HL-60/S4 treated with phorbol 12-myristate 13-acetate at 8.2 ng/mL for 4 days and 3 days (cell line): Measurements from ENCODE around the gene DCTPP1.

ENCODE experiments used
- in situ Hi-C: fragments of 300-500 bp; cut with MboI; formaldehyde crosslinking; loops from 2 replicates; pipeline ENCODE4 v1.15.0; 2022; ENCODE audit warnings: low sequenced_read_pairs

Gene DCTPP1

DNA sequence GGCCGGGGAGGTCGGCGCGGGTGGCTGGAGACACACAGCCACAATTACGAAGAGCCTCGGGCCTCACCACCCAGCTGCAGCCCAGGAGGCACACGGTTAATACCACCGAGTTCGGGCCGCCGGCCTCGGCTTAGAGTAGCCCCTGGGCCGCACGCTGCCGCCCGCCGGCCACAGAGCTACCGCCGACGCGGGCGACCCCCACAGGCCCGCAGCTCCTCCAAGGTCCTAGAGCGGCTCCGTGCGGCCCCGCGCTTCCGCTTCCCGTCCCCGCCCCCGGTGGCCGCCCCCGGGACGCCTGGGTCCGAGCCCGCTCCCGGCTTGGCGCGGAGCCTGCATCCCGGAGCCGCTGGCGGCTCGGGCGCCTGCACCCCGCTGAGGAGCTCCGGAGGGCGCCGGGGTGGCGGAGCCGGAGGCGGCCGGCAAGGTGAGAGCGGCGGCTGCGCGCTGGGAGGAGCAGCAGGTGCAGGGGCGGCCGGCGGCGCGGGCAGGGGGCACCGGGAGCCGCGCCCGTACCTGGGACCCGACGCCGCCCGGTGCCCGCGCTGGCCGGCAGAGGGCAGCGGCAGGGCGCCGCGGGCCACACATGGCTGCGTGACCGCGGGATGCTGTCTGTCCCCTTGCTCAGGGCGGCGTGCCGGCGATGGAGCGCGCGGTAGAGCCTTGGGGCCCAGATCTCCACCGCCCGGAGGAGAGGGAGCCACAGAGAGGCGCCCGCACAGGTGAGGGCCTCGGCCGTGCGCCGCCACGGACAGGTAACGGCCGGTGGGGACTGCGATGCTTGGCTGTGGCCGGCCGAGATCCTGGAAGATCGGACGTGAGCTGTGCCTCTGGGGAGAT lies 34.5 kb downstream of the DCTPP1 start, which contains the start of gene ZNF48:
TSS of gene ZNF48 (plus strand) at position 266 of the 837 bp plus-strand sequence. CDS start at position 641, 375 bp downstream.
- in situ Hi-C loops, result no loop called here

DNA sequence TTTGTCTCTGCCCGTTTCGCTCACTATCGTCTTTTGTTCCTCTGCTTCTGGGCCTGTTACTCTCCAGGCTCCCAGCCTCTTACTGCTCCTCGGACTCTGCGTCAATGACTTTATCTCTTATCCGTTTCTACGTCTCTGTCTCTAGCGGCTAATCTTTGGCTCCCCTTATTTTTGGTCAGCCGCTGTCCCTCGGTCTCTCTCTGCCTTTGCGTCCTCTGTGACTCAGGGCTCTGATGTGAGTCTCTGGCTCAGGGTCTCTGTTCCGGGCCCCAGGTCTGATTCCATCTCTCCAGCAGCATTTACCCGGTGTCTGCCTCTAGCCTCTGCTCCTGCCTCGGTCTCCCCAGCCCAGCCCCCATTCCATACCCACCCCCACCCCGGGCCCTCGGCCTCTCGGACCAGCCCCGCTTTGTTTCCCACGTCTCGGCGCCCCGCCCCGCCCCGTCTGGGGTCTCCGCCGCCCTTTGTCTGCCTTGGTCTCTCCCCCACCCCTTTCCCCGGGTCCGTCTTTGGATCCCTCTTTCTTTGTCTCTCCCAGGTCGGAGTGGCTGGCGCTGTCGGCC lies 35.2 kb downstream of the DCTPP1 start:
- in situ Hi-C loops, result no loop called here

DNA sequence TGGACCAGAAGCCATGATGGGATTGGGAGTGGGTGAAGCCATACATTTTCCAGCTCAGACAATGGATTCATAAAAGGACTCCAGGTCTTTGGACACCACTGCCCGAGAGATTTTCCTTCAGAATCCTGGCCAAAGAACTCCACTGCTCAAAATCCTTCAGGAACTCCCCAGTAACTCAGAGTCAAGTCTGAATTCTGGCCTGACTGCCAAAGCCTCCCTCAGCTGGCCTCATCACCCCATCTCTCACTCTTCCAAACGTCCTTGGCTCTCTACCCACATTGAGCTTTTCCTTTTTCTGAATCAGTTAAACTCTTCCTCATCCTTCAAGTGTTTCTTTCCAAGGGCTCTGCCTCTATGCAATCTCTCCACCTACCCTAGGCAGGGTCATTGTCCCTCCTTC lies 46.3 kb downstream of the DCTPP1 start:
- in situ Hi-C loops, result no loop called here

DNA sequence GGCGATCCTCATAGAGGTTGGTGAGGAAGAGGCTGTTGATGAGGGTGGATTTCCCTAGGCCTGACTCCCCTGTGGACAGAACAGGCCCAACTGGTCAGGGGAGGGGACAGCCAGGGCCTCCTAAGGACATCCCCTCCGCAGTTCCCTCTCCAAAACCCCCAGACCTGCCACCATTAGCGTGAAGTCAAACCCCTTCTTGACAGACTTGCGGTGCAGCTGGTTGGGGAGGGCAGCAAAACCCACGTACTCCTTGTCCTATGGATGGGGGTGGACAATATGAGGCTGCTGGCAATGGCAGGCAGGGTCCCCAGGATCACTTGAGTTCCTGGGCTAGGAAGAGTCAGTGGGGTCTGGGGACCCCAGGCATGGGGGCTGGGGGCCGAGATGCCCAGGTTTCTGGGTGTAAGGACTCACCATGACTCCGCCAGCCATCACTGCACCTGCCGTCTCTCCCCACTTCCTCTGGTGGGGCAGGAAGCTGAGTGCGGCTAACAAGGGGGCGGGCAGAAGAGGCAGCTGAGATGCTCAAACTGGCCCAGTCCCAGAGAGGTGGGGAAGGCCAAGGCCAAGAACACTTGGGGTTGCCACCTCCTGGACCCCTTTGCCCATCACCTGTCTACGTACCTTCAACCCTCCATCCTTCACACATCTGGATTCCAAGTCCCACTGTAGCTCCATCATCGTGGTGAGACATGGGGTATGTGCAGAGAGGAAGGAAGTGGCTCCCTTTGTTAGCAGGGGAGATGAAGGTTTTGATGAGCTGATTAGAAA lies 47.5 kb downstream of the DCTPP1 start, which contains the start of gene SEPTIN1:
TSS of gene SEPTIN1 (minus strand) at position 451 of the 771 bp plus-strand sequence. CDS start at position 432, 19 bp downstream.
- in situ Hi-C loops, result no loop called here

DNA sequence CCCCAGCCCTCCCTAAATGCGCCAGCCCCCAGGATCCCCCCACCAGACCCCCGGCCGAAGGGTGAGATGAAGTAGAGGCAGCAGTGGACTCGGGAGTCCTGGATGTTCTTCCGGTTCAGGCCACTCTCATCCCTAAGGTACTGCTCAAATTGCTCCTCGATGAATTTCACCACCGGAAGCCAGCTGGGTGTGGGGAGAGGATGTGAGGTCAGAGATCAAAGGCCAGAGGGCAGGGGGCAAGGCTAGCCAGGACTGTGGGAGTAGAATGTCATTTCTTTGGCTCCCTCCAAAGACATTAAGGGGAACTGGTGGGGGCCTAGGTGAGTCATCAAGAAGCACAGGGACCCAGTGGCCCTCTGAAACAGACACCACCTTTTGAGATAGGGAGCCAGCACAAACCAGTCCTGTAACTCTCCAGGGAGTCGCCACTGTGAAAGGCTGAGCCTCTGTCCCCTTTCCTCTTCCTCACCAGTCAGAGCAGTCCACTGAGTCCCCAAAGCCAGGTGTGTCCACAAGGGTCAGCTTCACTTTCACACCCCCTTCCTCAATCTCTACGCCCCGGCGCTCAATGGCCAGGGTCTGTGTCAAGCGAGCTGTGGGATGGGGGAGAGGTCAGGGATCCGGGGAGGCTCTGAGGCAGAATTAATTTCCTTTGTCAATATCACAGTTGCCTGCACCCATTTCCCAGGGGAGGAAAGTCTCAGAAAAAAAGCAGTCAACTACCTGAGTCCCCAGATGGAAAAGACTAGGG lies 48.4 kb downstream of the DCTPP1 start:
- in situ Hi-C loops, result no loop called here

DNA sequence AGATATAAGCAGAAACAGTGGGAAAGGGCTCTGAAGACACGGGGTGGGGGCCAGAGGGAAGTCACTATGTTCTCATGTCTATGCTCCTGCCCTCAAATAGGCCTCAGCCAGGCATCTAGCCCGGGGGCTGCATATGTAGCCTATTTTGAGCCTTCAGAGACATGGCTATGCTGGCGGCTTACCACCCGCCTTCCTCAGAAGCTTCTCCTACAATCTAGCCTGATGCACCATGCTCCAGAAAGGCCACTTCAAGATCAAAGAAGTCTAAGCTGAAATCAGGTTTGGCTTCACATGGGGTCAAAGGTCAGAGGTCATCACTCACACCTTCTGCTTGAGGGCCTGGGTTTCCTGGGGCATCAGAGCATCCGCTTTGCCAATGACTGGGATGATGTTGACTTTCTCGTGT lies 49.0 kb downstream of the DCTPP1 start:
- in situ Hi-C loops, result no loop called here

DNA sequence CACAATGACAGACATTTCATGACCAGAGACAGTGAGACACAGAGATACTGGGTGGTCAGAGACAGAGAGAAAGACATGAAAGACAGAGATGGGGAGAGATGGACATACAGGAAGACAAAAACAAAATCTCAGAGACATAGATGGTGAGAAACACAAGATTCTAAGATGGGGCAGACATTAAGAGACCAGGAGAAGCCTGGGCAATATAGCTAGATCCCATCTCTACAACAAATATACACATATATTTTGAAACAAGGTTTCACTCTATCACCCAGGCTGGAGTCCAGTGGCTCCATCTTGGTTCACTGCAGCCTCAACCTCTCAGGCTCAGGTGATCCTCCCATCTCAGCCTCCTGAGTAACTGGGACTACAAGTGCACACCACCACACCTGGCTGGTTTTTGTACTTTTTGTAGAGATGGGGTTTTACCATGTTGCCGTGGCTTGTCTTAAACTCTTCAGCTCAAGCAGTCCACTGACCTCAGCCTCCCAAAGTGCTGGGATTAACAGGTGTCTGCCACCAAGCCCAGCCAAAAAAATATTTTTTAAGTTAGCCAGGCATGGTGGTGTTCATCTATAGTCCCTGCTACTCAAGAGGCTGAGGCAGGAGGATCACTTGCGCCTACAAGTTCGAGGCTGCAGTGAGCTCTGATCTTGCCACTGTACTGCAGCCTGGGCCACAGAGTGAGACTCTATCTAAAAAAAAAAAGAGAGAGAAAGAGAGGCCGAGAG lies 49.6 kb downstream of the DCTPP1 start:
- in situ Hi-C loops, result no loop called here

DNA sequence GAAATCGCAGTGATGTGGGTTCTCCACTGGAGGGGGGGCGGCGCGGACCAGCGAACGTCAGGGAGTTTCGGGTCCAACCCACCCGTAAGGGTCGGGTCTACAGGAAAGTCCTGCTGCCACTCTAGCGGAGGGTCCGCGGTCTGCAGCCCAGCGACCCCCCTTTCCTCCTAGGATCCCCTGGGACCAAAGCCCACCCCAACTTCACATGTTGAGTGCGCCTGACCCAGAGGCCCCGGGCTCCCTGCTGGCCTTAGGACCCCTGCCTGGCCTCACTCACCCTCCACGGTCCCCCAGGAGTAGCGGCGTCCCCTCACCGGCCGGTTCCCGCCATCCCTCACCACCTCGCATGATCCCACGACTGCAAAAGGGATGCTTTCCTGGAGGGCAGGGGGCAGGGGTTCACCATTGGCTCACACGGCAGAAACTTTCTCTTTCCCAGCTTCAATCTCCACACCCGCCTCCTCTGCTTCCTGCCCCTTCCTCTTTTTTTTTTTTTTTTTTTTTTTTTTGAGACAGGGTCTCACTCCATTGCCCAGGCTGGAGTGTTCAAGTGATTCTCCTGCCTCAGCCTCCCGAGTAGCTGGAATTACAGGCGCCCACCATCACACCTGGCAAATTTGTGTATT lies 50.6 kb downstream of the DCTPP1 start:
- in situ Hi-C loops, result no loop called here

DNA sequence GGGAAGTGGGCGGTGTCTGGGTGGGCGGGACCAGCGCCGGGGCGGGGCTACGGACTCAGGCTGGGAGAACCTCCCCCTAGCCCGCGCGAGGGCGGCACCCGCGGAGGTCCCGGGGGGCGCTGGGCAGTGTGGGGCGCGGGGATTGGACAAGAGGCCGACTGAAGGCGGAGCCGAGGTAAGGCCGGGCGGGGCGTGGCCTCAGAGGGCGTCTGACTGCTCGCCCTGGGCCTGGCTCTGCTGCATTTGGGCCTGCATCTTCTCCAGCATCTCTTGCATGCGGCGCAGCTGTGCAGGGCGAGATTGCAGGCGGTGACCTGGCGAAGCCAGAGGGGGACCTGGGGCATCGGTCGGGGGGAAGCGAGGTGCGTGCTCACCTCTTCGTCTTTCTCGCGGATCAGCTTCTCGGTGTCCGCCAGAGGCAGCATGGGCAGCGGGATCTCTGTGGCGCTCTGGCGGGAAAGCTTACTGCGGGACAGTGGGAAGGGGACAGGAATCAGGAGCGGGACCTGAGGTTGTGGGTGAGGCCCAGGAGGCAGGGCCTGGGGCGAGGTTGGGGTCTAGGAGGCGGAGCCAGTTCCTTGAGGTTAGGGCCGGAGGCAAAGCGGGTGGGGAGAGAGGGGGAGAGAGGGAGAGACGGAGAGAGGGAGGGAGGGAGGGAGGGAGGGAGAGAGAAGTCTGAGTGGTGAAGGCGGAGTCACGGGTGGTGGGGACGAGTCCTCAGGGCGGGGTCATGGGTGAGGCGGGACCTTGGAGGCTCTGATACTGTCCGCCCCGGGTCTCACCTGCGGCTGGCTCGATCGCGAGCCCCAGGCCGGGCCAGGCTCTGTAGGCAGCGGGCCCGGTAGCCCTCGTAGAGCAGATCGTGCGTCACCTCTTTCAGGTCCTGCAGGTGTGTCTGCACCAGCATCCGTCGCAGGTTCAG lies 51.3 kb downstream of the DCTPP1 start:
- in situ Hi-C loops, result no loop called here

DNA sequence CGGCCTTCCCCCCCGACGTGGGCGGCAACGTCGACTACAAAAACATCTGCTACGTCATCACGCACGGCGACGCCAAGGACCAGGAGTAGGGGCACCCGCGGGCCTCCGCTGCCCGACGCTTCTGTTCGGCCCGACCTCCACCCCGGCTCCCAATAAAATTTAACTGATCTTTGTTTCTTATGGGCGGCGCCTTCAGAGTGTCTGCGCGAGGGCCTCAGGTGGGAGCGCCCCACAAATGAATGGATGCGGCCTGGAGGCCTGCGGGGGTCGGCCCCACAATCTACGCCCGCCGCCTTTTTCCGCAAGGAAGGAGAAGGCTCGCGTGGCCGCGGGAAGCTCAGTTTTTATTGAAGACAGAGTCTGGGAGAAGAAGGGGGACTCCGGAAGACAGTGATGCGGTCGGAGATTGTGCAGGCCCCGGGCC lies 52.0 kb downstream of the DCTPP1 start:
- in situ Hi-C loops, result no loop called here

DNA sequence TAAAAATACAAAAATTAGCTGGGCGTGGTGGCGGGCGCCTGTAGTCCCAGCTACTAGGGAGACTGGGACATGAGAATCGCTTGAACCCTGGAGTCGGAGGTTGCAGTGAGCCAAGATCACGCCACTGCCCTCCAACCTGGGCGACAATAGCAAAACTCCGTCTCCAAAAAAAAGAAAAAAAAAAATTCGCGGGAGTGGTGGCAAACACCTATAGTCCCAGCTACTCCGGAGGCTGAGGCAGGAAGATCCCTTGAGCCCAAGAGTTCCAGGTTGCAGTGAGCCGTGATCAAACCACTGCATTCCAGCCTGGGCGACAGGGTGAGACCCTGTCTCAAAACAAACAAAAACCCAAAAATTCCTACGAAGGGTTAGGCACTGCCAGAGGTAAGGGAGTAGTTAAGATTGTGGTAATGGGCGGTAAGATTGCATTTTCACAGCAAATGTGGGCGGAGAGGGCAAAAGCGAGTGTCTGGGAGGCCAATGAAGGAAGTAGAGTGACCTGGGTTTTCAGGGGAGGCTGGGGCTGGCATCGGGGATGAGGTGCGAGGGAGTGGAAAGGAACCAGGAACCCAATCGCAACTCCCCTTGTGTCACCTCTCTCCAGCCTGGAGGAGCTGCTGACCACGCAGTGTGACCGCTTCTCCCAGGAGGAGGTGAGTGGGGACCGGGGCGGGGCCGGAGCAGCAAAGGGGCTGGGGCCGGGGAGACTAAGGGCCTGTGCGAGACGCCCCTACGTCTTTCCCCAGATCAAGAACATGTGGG lies 52.6 kb downstream of the DCTPP1 start:
- in situ Hi-C loops, result no loop called here

DNA sequence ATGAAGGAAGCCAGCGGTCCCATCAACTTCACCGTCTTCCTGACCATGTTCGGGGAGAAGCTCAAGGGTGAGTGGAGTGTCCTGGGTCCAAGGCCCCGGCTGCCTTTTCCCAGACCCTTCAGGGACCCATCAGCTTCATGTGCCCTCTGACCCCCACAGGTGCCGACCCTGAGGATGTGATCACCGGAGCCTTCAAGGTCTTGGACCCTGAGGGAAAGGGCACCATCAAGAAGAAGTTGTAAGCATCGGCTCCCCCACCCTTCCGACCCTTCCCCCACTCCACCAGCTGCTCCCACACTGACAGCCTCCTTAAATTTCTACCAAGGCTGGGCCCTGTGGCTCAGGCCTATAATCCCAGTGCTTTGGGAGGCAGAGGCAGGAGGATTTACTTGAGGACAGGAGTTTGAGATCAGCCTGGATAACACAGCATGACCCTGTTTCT lies 53.3 kb downstream of the DCTPP1 start:
- in situ Hi-C loops, result no loop called here

DNA sequence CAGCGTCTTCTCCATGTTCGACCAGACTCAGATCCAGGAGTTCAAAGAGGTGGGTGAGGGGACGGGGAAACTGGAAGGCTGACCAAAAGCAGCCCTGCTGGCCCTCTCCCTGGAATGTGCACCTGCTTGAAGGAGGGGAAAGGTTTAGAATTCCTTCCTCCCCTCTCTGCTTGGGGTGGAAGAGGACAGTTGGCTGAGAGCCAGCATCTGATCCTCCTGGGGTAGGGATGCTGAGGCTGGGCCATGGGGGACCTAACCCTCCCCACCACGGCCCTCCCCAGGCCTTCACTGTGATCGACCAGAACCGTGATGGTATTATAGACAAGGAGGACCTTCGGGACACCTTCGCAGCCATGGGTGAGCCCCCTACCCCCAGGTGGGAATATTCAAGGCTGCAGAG lies 54.0 kb downstream of the DCTPP1 start:
- in situ Hi-C loops, result no loop called here

DNA sequence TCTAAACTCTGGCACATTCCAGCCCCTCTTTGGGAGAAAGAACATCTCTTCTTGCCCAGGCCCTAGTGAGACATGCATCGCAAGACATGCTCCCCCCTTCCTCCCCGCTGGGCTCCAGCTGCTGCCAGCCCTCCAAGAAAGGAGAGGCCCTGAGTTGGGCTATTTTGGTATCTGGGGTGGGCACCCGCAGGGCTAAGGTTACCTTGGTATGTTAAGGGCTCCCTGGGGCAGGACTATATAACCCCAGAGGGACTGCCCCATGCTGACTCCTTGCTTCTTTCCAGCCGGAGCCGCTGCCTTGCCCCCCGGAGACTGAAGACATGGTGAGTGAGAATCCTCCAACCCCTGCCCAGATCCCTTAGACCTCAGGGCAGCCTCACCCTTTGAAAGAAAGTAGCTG lies 55.3 kb downstream of the DCTPP1 start, which contains the start of gene MYL11:
TSS of gene MYL11 (plus strand) at position 265 of the 400 bp plus-strand sequence. CDS start at position 321, 56 bp downstream.
- in situ Hi-C loops, result no loop called here
